Astrocyte (in vitro differentiated cells and primary cell): ENCODE measurements around the gene EPN2.

Source experiments
- EZH2 ChIP-seq: IDR thresholded peaks from 2 replicates; pipeline ENCODE4 v1.6.1; 2012; ENCODE audit warnings: mild to moderate bottlenecking, low read length, inconsistent platforms; ENCODE audit not compliant: insufficient read depth
- TF ChIP-seq, protein P1 (sequence below): IDR thresholded peaks from 2 replicates; pipeline ENCODE4 v1.5.1; 2011; ENCODE audit warnings: low read depth, mild to moderate bottlenecking, inconsistent platforms, low read length, moderate library complexity; ENCODE audit not compliant: insufficient read depth

DNA sequence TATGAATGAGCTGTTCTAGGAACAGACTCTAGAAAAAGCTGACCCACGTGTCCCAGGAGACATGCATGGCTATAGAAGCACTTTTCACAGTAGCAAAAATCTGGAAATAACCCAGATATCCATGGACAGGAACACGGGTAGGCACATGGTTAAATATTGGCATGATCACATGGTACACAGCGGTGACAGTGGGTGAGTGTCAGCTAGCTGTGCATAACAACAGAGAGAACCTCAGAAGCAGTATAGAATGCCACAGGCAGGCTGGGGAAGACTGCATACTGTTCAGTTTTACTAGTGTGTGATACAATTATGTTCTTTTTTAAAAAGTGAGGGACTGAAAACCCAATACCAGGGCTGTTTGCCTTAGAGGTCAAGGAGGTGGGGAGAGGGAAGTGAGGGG, 31.4 kb downstream of the EPN2 start:
- TF ChIP-seq, protein P1, sequence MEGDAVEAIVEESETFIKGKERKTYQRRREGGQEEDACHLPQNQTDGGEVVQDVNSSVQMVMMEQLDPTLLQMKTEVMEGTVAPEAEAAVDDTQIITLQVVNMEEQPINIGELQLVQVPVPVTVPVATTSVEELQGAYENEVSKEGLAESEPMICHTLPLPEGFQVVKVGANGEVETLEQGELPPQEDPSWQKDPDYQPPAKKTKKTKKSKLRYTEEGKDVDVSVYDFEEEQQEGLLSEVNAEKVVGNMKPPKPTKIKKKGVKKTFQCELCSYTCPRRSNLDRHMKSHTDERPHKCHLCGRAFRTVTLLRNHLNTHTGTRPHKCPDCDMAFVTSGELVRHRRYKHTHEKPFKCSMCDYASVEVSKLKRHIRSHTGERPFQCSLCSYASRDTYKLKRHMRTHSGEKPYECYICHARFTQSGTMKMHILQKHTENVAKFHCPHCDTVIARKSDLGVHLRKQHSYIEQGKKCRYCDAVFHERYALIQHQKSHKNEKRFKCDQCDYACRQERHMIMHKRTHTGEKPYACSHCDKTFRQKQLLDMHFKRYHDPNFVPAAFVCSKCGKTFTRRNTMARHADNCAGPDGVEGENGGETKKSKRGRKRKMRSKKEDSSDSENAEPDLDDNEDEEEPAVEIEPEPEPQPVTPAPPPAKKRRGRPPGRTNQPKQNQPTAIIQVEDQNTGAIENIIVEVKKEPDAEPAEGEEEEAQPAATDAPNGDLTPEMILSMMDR = no peak
- no peak for TF ChIP-seq EZH2
